K562 (cell line): ENCODE data around the gene TAF12. TPM values are rescaled to one million over a fixed set of nuclear protein-coding genes. Genes with fewer than 3 reads are reported as not detected.
A peak's percentile ranks its signal among the peaks of the same experiment; 100 is the strongest.

Source experiments
- ARID1B ChIP-seq: fragments of 450-650 bp; IDR thresholded peaks from 2 replicates; pipeline ENCODE4 v1.6.1; 2016; ENCODE audit warnings: antibody characterized with exemption, mild to moderate bottlenecking, inconsistent platforms
- BCOR ChIP-seq: fragments of 450-650 bp; IDR thresholded peaks from 2 replicates; pipeline ENCODE4 v1.6.1; 2016
- BRCA1 ChIP-seq, 2 experiments: fragments of 450-650 bp in 1 of 2; sonication (generic) in 1 of 2; formaldehyde crosslinking in 1 of 2; IDR thresholded peaks; 2 replicates each; pipeline versions ENCODE4 v1.5.0 to v1.6.1; 2017 to 2020; ENCODE audit warnings: mild to moderate bottlenecking in 1 of 2, missing genetic modification reagents in 1 of 2
- BRD4 ChIP-seq: fragments of 200-600 bp; sonication (generic); IDR thresholded peaks from 2 replicates; pipeline ENCODE4 v1.6.1; 2017; ENCODE audit warnings: inconsistent platforms
- ERF ChIP-seq: fragments of 450-650 bp; formaldehyde crosslinking; IDR thresholded peaks from 2 replicates; pipeline ENCODE4 v1.4.0; 2020; ENCODE audit warnings: mild to moderate bottlenecking, mixed read lengths
- ETV1 ChIP-seq: fragments of 450-650 bp; conservative IDR thresholded peaks from 2 replicates; pipeline ENCODE4 v1.6.1; 2016; ENCODE audit warnings: missing genetic modification characterization, control low read depth, low read depth, missing compliant biosample characterization
- GATAD2B ChIP-seq: fragments of 450-650 bp; IDR thresholded peaks from 2 replicates; pipeline ENCODE4 v1.6.1; 2017; ENCODE audit warnings: mild to moderate bottlenecking, borderline replicate concordance
- NFRKB ChIP-seq: fragments of 450-650 bp; IDR thresholded peaks from 2 replicates; pipeline ENCODE4 v1.6.1; 2016; ENCODE audit warnings: low read depth
- NR1H2 ChIP-seq: sonication (generic); formaldehyde crosslinking; IDR thresholded peaks from 2 replicates; pipeline ENCODE4 v1.4.0; 2020; ENCODE audit warnings: mild to moderate bottlenecking, missing genetic modification reagents
- PRPF4 ChIP-seq: fragments of 200-400 bp; formaldehyde crosslinking; IDR thresholded peaks from one replicate; pipeline ENCODE4 v1.6.1; 2017; ENCODE audit warnings: low read length, low read depth, mild to moderate bottlenecking; ENCODE audit not compliant: insufficient read depth, poor library complexity, severe bottlenecking
- SREBF1 ChIP-seq: fragments of 150-350 bp; IDR thresholded peaks from 2 replicates; pipeline ENCODE4 v1.6.1; 2014; ENCODE audit warnings: antibody characterized with exemption, low read depth, low read length, borderline replicate concordance
- TAF15 ChIP-seq: fragments of 200-400 bp; formaldehyde crosslinking; IDR thresholded peaks from 2 replicates; pipeline ENCODE4 v1.6.1; 2017; ENCODE audit warnings: mild to moderate bottlenecking, low read depth, low read length, moderate library complexity
- U2AF2 ChIP-seq: fragments of 200-400 bp; formaldehyde crosslinking; optimal IDR thresholded peaks from 2 replicates; pipeline ENCODE3; 2017; ENCODE audit warnings: low read depth, mild to moderate bottlenecking, low read length
- ZBTB8A ChIP-seq: fragments of 450-650 bp; IDR thresholded peaks from 2 replicates; pipeline ENCODE4 v1.6.1; 2018; ENCODE audit warnings: mild to moderate bottlenecking, moderate library complexity; ENCODE audit not compliant: partially characterized antibody
- ZNF551 ChIP-seq: fragments of 250-450 bp; sonication (Bioruptor Pico); IDR thresholded peaks from 2 replicates; pipeline ENCODE4 v1.5.0; 2021; ENCODE audit warnings: mild to moderate bottlenecking, moderate library complexity
- ZNF717 ChIP-seq: fragments of 250-450 bp; sonication (Bioruptor Pico); IDR thresholded peaks from 2 replicates; pipeline ENCODE4 v1.5.0; 2021
- polyA plus RNA-seq, 8 experiments: library from polyadenylated mRNA; depleted of rRNA in 4 of 8; stranded (reverse) in 5 of 8; unstranded in 3 of 8; fragments of >200 nt; fragmentation: Nextera tagmentation in 2 of 8; fragmentation: Illumina TruSeq in 1 of 8; extraction: Ambion mirVana in 2 of 8; extraction: Trizol in 1 of 8; gene quantifications; 2 replicates each; pipeline versions ENCODE4 v1.2.1 to v1.2.3, GENCODE V29; 2011 to 2014; ENCODE audit warnings: inconsistent platforms in 1 of 8, missing spikeins in 1 of 8
- total RNA-seq, 7 experiments: library from RNA; depleted of rRNA in 6 of 7; stranded (reverse); fragments of >200 nt in 6 of 7; fragmentation: Illumina TruSeq in 2 of 7; extraction: Trizol in 2 of 7; gene quantifications; 2 replicates each; pipeline versions ENCODE4 v1.2.1 to v1.2.3, GENCODE V29; 2011 to 2021; ENCODE audit warnings: low replicate concordance in 1 of 7
- TF ChIP-seq, protein P1 (sequence below), 3 experiments: IDR thresholded peaks in 2 of 3; conservative IDR thresholded peaks in 1 of 3; 2 replicates each; pipeline ENCODE4 v1.5.1; 2011 to 2012; ENCODE audit warnings: low read length in 3 of 3, mild to moderate bottlenecking in 3 of 3, control low read depth in 2 of 3, improper control_type of control experiment in 1 of 3, inconsistent platforms in 1 of 3, low read depth in 1 of 3, mixed read lengths in 1 of 3, moderate library complexity in 1 of 3; ENCODE audit not compliant: insufficient read depth in 2 of 3
- TF ChIP-seq, protein P2 (sequence below), 2 experiments: IDR thresholded peaks in 1 of 2; conservative IDR thresholded peaks in 1 of 2; 2 replicates each; pipeline ENCODE4 v1.6.1; 2016; ENCODE audit warnings: low read depth in 2 of 2, mild to moderate bottlenecking in 1 of 2, missing compliant biosample characterization in 1 of 2, missing genetic modification characterization in 1 of 2, moderate library complexity in 1 of 2
- TF ChIP-seq, protein P3 (sequence below): fragments of 450-650 bp; IDR thresholded peaks from 2 replicates; pipeline ENCODE4 v1.6.1; 2017; ENCODE audit warnings: antibody characterized with exemption, mild to moderate bottlenecking

The TAF12 gene
- total and polyA plus RNA-seq, 9 of the 15 experiments (the other 6 are each of a cell fraction or from before 2014, with no cell fraction given): 31.6 to 89.0 (median 50.5) TPM

DNA sequence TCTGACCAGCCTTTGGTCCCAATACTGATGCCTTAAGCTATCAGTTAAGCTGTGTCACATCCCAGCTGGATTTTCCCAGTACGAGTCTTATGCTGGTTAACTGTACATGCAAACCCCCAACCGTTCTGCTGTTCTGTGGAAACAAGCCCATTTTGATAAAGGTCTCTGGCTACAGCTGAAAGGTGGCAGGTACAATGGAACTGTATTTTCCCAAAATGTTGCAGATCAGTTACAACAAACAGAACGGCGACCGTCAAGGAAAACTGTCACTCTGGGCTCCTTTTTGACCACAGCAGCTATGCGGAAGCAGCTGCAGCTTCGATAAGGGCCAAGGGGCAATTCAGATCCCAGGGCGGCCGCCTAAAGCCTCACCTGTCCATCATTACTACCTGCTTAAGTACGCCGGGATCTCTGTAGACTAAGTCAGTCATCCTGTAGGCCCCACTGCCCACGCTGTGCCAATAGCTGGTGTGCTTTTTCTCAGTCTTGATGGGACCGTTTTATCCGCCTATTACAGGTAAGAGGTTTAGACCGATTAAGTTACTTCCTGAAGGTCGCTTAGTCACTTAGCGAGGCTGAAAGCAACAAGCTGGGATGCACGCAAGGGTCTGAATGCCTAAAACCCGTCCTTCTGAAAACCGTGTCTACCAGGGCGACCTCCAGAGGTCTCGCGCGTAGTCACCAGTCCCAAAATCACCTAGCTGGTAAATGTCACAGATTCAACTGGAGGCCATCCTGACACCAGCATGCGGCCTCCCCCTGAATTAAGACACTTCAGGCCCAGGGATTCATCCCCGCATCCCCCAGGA, 61.9 kb downstream of the TAF12 start (continued):
- TF ChIP-seq, protein P1, sequence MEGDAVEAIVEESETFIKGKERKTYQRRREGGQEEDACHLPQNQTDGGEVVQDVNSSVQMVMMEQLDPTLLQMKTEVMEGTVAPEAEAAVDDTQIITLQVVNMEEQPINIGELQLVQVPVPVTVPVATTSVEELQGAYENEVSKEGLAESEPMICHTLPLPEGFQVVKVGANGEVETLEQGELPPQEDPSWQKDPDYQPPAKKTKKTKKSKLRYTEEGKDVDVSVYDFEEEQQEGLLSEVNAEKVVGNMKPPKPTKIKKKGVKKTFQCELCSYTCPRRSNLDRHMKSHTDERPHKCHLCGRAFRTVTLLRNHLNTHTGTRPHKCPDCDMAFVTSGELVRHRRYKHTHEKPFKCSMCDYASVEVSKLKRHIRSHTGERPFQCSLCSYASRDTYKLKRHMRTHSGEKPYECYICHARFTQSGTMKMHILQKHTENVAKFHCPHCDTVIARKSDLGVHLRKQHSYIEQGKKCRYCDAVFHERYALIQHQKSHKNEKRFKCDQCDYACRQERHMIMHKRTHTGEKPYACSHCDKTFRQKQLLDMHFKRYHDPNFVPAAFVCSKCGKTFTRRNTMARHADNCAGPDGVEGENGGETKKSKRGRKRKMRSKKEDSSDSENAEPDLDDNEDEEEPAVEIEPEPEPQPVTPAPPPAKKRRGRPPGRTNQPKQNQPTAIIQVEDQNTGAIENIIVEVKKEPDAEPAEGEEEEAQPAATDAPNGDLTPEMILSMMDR (IDR thresholded peaks at IDR 0.05 in 2 of 3, conservative IDR thresholded peaks at IDR 0.05 in 1 of 3; ENCODE audit: insufficient read depth in 2 of 3, low read depth in 1 of 3, low read length in 3 of 3): peak; percentile 46 to 55 (median 50); a peak in 5 of 6 replicates
- TF ChIP-seq GATAD2B (no peak), BRCA1 (IDR thresholded peaks at IDR 0.05) (no peak), BRCA1 (CRISPR knock-in tag; IDR thresholded peaks at IDR 0.05) (0 out of 2 replicates have a peak, but pooled peaks have one; percentile 8), PRPF4 (no peak), ZNF551 (CRISPR knock-in tag) (no peak), ZNF717 (no peak), ETV1 (tag) (peak; percentile 25), ERF (CRISPR knock-in tag) (0 out of 2 replicates have a peak, but pooled peaks have one; percentile 25), TAF15 (no peak), ZBTB8A (no peak), NR1H2 (CRISPR knock-in tag) (no peak), NFRKB (no peak), ARID1B (peak; percentile 50; the same call in 1 of the 2 replicates), BCOR (no peak), BRD4 (no peak), SREBF1 (no peak), U2AF2 (no peak)
- TF ChIP-seq, protein P2, sequence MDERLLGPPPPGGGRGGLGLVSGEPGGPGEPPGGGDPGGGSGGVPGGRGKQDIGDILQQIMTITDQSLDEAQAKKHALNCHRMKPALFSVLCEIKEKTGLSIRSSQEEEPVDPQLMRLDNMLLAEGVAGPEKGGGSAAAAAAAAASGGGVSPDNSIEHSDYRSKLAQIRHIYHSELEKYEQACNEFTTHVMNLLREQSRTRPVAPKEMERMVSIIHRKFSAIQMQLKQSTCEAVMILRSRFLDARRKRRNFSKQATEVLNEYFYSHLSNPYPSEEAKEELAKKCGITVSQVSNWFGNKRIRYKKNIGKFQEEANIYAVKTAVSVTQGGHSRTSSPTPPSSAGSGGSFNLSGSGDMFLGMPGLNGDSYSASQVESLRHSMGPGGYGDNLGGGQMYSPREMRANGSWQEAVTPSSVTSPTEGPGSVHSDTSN (CRISPR knock-in tag; IDR thresholded peaks at IDR 0.05; ENCODE audit: low read depth): peak; percentile 37; the same call in 1 of the 2 replicates
- TF ChIP-seq, protein P2 (tag; conservative IDR thresholded peaks at IDR 0.05; ENCODE audit: low read depth): no peak
- TF ChIP-seq, protein P3, sequence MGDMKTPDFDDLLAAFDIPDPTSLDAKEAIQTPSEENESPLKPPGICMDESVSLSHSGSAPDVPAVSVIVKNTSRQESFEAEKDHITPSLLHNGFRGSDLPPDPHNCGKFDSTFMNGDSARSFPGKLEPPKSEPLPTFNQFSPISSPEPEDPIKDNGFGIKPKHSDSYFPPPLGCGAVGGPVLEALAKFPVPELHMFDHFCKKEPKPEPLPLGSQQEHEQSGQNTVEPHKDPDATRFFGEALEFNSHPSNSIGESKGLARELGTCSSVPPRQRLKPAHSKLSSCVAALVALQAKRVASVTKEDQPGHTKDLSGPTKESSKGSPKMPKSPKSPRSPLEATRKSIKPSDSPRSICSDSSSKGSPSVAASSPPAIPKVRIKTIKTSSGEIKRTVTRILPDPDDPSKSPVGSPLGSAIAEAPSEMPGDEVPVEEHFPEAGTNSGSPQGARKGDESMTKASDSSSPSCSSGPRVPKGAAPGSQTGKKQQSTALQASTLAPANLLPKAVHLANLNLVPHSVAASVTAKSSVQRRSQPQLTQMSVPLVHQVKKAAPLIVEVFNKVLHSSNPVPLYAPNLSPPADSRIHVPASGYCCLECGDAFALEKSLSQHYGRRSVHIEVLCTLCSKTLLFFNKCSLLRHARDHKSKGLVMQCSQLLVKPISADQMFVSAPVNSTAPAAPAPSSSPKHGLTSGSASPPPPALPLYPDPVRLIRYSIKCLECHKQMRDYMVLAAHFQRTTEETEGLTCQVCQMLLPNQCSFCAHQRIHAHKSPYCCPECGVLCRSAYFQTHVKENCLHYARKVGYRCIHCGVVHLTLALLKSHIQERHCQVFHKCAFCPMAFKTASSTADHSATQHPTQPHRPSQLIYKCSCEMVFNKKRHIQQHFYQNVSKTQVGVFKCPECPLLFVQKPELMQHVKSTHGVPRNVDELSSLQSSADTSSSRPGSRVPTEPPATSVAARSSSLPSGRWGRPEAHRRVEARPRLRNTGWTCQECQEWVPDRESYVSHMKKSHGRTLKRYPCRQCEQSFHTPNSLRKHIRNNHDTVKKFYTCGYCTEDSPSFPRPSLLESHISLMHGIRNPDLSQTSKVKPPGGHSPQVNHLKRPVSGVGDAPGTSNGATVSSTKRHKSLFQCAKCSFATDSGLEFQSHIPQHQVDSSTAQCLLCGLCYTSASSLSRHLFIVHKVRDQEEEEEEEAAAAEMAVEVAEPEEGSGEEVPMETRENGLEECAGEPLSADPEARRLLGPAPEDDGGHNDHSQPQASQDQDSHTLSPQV: no peak
